ENCODE data around the gene NDUFAF8.

The NDUFAF8 gene

DNA sequence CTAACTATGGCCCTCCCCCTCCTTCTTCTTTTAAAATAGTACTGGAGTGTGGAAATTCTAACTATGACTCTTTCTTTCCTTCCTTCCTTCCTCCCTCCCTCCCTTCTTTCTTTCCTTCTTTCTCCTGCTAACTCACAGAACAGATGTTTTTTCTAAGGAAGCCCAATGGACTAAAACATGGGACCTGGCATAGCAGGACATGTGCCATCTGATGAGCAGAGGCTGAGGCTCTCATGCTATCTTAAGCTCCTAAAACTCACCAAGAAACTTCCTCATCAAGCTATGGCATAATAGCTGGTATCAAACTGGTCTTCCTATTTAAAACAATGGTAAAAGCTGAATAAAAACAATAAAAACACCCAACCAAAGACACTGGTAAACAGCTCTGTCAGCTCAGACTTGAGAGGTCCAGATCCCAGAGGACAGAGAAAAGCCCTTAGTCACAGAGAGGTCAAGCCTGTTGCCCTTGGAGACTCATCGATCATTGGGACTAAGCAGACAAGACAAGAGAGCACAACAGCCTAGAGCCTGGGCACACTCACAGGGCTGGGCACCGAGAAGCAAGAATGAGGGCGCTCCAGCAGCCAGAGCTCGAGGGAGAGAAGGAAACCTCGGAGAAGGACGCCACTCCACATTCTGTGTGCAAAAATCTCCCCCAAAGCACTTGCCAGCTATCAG lies 28.4 kb downstream of the NDUFAF8 start:
- H3K4me3 ChIP-seq (ENCODE audit: low read depth, low read length) = no peak overlapping the region

DNA sequence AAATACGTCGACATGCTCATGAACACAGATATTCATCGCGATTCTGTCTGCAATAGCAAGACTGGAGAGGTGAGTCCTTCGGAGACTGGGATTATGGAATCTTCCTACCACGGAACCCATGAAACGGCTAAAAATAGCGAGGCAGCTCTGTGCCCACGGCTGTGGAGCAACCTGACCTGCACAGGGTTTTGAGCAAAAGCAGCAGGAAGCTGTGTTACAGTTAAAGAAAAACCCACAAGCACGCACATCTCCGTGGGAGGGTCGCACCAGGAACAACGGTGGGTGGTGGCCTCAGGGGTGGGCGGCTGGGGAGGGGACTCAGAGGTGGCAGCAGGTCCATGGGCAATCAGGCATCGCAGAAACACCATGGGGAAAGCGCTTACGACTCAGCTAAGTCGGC lies 31.2 kb downstream of the NDUFAF8 start:
- no peak overlapping the region for H3K4me3 ChIP-seq (ENCODE audit: low read depth, low read length)

DNA sequence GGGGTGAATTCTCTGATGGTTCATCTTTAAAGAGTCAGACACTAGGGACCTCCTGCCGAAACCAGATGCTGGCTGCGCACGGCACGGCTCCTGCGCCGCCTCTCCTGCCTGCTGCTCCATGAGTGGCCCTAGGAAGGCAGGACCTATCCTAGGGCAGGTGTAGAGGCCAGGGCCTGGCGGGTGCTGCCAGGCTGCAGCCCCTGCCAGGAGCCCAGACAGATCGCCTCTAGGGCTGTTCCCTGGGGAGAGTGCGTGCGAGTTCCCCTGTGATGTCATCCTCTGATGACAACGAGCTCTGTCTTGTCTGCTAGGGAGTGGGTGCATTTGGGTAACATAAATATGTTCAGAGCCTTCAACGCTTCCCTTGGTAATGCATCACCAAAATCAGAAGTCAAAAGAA lies 32.1 kb downstream of the NDUFAF8 start:
- H3K4me3 ChIP-seq (ENCODE audit: low read depth, low read length) = no peak overlapping the region

DNA sequence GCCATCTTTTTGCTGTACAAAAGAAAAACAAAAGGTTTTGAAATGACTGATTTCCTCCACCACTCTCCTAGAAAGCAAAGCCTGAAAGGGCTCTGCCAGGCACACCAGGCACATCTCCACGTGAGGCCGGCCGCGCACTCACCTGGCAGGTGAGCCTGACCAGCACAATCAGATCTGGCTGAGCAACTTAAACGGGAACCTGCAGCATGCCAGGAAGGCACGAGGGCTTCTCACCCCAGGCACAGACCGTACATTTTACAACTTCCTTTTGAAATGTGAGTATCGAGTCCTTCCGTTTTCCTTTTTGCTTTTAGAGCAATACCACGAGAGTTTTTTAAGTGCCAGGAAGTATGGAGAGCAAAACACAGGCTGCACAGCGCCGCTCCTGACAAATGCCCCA lies 33.5 kb downstream of the NDUFAF8 start:
- no peak overlapping the region for H3K4me3 ChIP-seq (ENCODE audit: low read depth, low read length)

DNA sequence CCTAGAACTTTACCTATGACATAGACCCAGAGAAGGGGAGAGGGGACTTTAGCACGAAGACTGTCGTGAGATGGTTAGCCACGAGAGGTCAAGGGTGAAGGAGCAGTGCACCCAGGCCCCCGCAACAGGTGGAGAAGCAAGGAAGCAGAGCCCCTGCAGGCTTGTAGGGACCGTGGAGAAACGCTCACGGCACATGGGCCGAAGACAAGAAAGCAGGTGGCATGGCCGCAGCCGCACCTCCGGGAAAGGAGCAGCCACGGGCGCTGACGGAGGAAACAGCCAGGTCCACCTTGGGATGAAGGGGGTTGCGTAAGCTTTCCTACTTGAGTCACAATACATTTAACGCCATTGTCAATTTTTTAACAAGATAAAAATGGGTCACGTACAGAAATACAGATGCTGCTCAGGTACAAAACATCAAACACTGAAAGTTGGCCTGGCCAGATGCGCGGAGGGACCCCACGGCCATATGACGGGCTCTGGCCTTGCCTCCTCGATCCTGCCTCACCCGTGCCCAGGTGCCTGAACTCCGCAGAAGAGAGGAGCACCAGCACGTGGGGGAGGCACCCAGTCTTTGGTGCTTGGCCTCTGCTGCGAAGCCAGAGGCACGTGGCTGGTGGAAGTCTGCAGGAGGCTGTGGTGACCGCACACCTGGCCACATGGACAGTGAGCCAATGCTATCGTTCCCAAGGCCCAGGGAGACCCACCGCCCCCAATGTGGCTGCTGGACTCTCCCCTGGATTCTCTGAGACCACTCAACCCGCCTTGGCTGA lies 34.8 kb downstream of the NDUFAF8 start:
- no peak overlapping the region for H3K4me3 ChIP-seq (ENCODE audit: low read depth, low read length)

GRCh38 chr17:81274471-81274855 lies 35.3 kb downstream of the NDUFAF8 start:
- no peak overlapping the region for H3K4me3 ChIP-seq (ENCODE audit: low read depth, low read length)

- H3K4me3 ChIP-seq (ENCODE audit: low read depth, low read length) = no peak overlapping the region
Observed at GRCh38 chr17:81276781-81277180, 37.7 kb downstream of the NDUFAF8 start.

DNA sequence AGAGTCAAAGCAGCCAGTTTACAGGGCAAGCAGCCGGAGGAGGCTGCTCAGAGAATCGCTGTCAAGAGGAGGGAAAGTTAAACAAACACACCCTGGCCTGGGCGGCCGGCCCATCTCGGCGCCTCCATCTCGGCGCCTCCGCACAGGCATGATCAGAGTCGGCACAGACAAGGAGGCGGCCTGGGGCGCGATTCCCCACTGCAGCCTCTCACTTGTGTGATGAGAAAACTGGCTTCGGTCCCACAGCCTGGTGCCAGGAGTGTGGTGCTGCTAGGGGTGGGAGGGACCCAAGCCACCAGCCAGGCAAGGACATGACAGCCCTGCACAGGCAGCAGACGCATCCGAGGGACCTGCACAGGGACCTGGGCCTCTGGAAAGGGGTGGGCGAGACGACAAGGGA lies 38.3 kb downstream of the NDUFAF8 start:
- no peak overlapping the region for H3K4me3 ChIP-seq (ENCODE audit: low read depth, low read length)

DNA sequence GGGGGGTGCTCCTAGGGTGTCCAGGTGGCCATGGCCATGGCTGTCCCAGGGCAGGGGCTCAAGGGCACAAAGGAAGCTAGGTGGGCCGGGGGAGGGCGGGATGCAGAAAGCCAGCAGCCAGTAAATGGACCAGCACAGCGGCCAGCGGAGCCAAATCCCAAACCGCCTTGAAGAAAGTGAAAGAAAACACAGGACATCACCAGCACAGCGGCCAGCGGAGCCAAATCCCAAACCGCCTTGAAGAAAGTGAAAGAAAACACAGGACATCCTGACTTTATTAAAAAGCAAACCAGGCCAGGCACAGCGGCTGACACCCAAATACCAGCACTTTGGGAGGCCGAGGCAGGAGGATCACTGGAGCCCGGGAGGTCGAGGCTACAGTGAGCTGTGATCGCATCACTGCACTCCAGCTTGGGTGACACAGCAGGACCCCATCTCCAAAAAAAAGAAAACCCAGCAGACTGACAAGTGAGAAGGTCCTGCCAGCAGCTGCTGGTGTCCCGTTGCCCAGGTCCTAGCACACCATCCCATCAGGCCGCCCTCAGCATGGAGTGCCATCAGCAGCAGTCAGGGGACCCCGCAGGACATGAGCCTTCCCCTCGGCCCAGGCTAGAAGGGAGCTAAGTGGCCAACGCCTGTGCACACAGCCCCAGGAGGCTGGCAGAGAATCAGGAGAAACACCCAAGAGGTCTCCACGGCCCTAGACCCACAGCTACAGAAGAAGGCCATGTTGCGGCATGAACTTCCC lies 39.0 kb downstream of the NDUFAF8 start:
- no peak overlapping the region for H3K4me3 ChIP-seq (ENCODE audit: low read depth, low read length)

DNA sequence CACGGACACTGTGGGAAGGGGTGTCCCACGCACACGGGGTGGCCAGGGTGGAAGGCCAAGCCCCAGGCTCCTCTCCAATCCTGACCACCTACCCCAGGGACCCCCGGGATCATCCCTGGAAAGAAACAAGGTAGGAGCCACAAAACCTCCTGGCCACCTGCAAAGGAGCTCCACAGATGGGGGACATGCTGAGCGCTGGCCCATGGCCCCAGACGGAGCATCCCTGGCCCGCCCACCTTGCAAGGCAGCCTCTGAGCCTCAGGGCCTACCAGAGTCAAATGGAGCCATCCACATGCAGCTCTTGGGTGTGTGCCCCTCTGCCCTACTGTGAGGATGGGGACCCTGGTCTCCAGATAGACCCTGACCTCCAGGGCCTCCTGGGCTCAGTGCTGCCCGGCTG lies 39.7 kb downstream of the NDUFAF8 start:
- no peak overlapping the region for H3K4me3 ChIP-seq (ENCODE audit: low read depth, low read length)

DNA sequence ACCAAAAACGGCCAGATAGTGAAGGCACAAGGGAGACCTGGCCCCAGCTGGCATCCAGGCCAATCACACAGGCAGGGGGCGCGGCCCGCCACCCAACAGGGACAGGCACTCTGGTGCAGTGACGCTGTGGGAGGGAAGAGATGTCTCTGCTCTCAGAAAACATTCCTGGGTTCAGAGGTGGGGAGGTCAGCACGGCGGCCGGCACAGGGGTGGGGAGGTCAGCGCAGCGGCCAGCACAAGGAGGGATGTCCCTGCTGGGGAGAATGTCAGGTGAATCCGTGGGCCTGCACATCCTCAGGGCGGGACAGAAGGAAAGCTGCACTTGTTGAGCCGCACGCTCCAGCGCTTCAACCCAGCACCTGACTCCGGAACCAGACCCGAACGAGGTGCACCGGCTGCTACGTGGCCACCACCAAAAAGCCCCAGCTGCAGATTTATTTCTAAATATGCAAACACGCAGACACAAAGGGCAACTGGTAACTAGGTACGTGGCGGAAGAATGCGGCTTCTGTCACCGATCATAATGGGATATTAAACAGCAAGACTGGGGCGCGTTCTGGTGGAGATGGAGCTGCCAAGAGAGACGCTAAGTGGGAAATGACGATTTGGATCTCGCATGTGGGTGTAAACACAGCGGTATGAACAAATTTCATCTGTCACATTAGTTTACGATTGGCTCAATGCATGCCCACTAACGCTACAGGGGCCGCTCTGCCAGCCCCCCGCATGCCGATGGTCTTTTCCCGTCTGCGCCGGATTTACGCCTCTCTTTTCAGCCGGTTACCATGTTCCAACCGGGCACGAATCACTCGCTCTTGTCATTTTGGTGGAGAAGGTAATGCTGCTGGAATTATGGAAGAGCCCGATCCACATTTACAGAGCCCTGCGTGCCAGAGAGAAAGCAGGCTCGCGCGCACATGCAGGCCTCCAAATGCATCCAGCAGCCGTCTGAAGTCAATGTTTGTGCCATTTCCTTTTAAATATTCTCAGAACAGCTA lies 40.5 kb downstream of the NDUFAF8 start:
- H3K4me3 ChIP-seq (ENCODE audit: low read depth, low read length) = no peak overlapping the region

GRCh38 chr17:81280571-81280970 lies 41.5 kb downstream of the NDUFAF8 start:
- no peak overlapping the region for H3K4me3 ChIP-seq (ENCODE audit: low read depth, low read length)

DNA sequence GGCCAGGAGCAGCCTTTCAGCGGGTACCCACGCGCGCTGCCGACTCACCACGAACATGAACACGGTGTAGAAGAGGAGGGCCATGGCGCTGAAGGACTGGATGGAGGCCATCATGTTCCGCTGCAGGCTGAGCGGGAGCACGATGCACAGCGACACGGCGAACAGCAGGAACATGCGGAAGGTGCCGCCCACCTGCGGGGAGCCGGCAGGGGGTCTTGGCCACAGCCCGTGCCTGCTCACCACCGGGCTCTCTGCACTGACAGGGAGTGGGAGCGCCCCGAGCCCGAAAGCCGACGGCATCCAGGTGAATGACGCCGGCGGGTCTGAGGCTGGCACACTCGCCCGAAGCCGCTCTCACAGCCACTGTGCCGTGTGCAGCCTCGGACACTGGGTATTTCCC lies 43.0 kb downstream of the NDUFAF8 start:
- H3K4me3 ChIP-seq (ENCODE audit: low read depth, low read length) = no peak overlapping the region

DNA sequence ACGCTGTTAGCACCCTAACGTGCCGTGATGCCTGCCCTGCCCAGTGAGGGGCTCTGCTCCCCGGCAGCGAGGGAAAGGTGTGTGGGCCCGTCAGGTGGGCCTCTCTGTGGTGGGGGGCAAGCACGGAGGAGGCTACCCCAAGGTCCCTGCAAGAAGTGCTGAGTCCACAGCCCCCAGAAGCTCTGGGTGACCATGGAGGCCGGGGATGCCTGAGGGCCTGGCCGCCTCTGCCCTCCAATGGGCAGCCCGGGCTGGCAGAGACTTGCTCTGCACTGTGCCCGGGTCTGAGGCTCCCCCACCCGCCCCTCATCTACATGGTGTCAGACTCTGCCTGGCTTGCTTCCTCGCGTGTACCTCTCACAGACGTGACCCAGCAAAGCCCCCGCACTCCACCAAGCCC lies 43.8 kb downstream of the NDUFAF8 start:
- no peak overlapping the region for H3K4me3 ChIP-seq (ENCODE audit: low read depth, low read length)

DNA sequence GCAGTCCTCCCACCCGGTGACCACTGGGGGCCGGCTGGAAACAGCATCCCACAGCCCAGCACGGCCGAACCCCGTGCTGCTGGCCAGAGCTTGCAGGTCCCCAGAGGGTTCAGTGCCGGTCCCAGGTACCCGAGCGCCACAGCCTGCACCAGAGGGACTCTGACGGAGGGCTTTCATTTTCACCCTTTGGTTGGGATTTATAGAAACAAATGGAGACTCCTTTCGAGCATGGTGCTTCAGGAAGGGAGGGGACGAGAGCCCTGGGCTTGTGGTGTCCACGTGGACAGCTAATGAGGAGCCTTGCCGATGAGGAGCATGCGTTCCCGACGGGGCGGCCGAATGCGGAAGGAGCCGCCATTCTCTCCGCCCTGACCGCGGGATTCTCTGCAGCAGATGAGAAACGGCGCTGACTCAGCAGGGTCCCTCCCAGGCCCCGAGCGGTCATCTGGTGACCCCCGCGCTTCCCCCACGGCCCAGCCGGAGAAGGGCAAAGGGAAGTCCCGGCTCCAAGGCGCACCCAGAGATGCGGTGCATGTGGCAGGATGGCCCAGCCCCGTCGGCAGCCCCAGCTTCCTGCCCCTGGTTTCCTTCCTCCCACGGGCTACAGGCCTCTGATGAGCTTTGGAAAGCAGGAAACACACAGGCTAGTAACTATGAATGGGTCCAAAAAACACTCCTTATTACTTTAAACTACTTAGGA lies 46.2 kb downstream of the NDUFAF8 start:
- H3K4me3 ChIP-seq (ENCODE audit: low read depth, low read length) = no peak overlapping the region

DNA sequence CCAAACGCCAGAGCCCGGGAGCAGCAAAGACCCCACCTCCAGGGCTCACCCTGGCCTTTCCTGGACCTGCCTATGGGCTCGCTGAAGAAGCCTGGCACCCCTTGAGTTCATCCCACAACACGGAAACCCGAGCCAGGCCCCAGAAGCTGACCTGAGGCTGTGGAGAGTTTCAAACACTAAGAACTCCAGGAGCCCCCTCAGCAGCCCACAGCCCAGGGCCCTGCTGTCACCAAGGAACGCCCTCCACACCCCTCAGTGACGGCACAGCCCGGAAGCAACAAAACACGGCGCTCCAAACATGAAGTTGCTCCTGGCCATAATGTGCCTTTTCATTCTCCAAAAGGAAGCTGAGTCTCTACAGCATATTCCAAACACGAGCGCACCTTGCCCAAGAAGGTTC lies 46.8 kb downstream of the NDUFAF8 start:
- H3K4me3 ChIP-seq (ENCODE audit: low read depth, low read length) = no peak overlapping the region

DNA sequence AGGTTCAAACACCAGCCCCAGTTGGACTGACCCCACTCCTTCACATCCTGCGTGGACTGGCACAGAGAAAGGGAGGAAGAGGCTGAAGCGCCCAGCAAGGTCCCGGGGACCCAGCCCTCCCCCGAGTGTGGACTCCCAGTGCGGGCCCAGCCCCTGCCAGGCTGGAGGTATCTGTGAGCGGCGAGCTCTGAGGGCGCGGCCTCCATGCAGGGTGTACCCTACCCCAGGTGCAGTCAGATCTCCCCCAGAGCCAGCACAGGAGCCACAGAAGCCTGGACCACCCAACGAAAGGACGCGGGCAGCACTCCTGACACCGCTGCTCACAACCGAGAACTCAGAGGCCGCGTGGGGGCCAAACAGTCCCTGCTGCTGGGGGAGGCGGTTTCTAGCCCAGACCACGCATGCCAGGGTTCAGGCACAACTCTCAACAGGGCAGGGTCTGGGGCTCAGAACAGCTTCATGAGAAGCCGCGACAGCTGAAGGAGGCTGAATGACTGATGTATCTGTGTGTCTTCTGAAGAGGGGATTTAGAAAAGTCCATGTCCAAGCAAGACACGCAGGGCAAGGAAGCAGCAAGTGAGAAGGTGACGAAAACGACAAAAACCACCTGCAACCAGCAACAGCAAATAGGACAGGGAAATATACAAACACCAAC lies 47.5 kb downstream of the NDUFAF8 start:
- H3K4me3 ChIP-seq (ENCODE audit: low read depth, low read length) = no peak overlapping the region

DNA sequence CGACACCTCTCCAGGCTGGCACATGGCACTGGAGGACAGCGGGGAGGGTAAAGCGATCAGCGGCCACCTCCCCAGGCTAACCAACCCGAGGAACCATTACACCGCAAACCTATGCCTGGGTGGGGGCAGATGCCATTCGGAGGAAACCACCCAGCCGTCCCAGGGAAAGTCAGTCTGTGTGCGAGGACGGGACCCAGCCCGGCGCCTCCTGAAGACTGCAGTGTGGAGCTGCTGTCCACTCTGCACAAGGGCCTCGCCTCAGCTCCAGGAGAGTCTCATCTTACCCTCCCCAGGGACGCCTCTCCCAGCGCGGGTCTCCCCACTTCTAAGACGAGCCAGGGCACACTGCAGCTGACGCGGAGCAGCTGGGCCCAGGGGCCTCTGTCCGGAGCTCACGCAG lies 48.0 kb downstream of the NDUFAF8 start:
- H3K4me3 ChIP-seq (ENCODE audit: low read depth, low read length) = no peak overlapping the region

DNA sequence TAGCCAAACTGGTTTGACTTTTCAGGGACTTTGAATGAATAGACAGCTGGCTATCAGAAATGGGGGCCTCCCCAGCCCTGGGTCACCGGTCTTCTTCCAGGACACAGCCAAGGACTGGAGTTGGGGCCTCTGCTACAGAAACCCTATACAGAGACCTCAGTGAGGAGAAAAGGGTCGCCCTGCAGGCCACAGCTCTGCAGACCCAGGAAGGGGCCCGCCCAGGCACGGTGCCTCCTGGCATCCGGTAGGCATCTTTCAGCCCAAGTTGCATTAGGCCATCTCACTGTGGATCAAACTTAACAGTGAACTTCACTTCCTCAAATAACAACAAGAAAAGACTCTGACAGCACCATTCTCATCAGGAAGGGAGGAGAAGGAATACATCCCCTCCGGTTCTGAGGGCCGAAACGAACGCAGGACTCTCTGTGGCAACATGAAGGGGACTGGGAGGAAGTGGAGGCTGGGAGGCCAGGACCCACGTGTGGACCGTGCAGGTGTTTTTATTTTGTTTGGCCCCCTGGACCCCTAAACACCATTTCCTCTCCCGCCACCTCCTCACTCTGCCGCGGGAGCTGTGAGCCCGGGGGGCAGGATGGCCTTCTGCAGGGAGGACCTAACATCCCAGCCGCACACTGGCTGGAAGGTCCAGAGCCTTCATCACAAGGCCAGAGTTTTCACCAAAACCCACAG lies 48.8 kb downstream of the NDUFAF8 start:
- no peak overlapping the region for H3K4me3 ChIP-seq (ENCODE audit: low read depth, low read length)
